H1 (cell line): ENCODE measurements around the gene FAAP100. TPM values are rescaled to one million over a fixed set of nuclear protein-coding genes. Genes with fewer than 3 reads are reported as not detected.

Experiments
- CREB1 ChIP-seq: IDR thresholded peaks from 2 replicates; pipeline ENCODE4 v1.6.1; 2012; ENCODE audit warnings: inconsistent platforms
- CTBP2 ChIP-seq: IDR thresholded peaks from 2 replicates; pipeline ENCODE4 v1.7.0; 2011; ENCODE audit warnings: borderline replicate concordance, mild to moderate bottlenecking, moderate library complexity, mixed read lengths, low read length; ENCODE audit not compliant: insufficient read depth, insufficient read length
- EZH2 ChIP-seq: fragments of 200-600 bp; sonication (generic); IDR thresholded peaks from 2 replicates; pipeline ENCODE4 v1.7.1; 2012; ENCODE audit warnings: low read depth, mild to moderate bottlenecking, moderate library complexity, low read length, inconsistent platforms; ENCODE audit not compliant: severe bottlenecking
- FOSL1 ChIP-seq: IDR thresholded peaks from 2 replicates; pipeline ENCODE4 v1.6.1; 2011; ENCODE audit warnings: mild to moderate bottlenecking, low read depth, low read length, moderate library complexity; ENCODE audit not compliant: insufficient read depth
- JUND ChIP-seq: IDR thresholded peaks from 2 replicates; pipeline ENCODE4 v1.6.1; 2011; ENCODE audit warnings: mild to moderate bottlenecking, improper control_type of control experiment, low read length
- KDM5A ChIP-seq: fragments of 200-600 bp; IDR thresholded peaks from 2 replicates; pipeline ENCODE4 v1.7.1; 2012; ENCODE audit warnings: mild to moderate bottlenecking, low read length, inconsistent platforms, mixed read lengths
- RBBP5 ChIP-seq: IDR thresholded peaks from 2 replicates; pipeline ENCODE4 v1.7.1; 2012; ENCODE audit warnings: low read depth, mild to moderate bottlenecking, inconsistent platforms, low read length, moderate library complexity, borderline replicate concordance
- TCF12 ChIP-seq: IDR thresholded peaks from 2 replicates; pipeline ENCODE4 v1.6.1; 2011; ENCODE audit warnings: low read depth, mild to moderate bottlenecking, low read length
- polyA plus RNA-seq, 7 experiments: library from polyadenylated mRNA; depleted of rRNA in 3 of 7; stranded (reverse) in 5 of 7; unstranded in 2 of 7; fragments of >200 nt in 5 of 7; fragments of 200-250 nt in 2 of 7; gene quantifications; 1 replicate in 5 of 7; 2 replicates in 1 of 7; 4 replicates in 1 of 7; pipeline versions ENCODE4 v1.2.1 to v1.2.3, GENCODE V29; 2011 to 2013; ENCODE audit warnings: missing spikeins in 2 of 7, mixed read lengths in 2 of 7
- total RNA-seq: library from RNA; stranded (reverse); fragmentation: NEBNext Ultra II Directional; extraction: Animal tissue kit (Norgen Biotek cat#: 25700); gene quantifications from 2 replicates; pipeline ENCODE4 v1.2.1, GENCODE V29; 2021

The FAAP100 gene
- total and polyA plus RNA-seq, 2 of the 8 experiments (the other 6 are each of a cell fraction or from before 2014, with no cell fraction given): 23.2 to 41.8 TPM

- no peak for TF ChIP-seq JUND
- peak; percentile 39 for TF ChIP-seq CTBP2
- TF ChIP-seq KDM5A: no peak
- 0 out of 2 replicates have a peak, but pooled peaks have one; percentile 11 for TF ChIP-seq RBBP5
- TF ChIP-seq TCF12: no peak
- TF ChIP-seq CREB1: peak; percentile 55; the same call in 1 of the 2 replicates
- TF ChIP-seq EZH2: peak; percentile 55
- TF ChIP-seq FOSL1: no peak
Observed at GRCh38 chr17:81536299-81537290, 15.6 kb downstream of the FAAP100 start (continued).
